IPS DF 4.7 (cell line): ENCODE data around the gene MRPL36.

Experiments
- DNase-seq: peaks from one replicate; pipeline ENCODE4 v3.0.0-alpha.2; 2013; ENCODE audit warnings: low spot score; ENCODE audit errors: extremely low read depth

The MRPL36 gene

GRCh38 chr5:1751026-1751863, 48.4 kb downstream of the MRPL36 start:
- no peak for DNase-seq

- DNase-seq, result no peak
Observed at GRCh38 chr5:1750469-1750868, 49.2 kb downstream of the MRPL36 start.

- DNase-seq, result no peak
Observed at GRCh38 chr5:1749346-1750124, 50.1 kb downstream of the MRPL36 start.

DNA sequence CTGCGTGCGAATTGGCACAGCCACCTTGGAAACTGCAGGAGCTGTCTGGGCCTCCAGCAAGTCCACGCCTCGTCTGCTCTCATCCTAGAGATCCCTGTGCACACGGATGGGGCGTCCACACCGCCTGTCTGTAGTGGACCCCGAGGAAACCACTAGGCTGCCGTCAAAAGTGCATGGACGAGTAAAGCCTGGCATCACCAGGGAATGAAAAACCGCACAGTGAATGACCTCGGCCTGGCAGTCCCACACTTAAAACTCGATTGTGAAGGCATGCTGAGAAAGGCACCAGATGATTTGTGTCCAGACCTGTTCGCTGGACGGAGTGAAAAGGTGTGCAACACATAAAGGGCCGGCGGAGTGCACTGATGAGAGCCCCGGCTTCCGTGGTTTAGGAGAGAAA, 50.8 kb downstream of the MRPL36 start:
- DNase-seq, result no peak
